ENCODE data around the gene PCDH18.

GRCh38 chr4:137528673-137529072 lies 3.6 kb downstream of the PCDH18 start:
- no peak for TF ChIP-seq CTCF (conservative IDR thresholded peaks at IDR 0.05; ENCODE audit: low read depth in 2 of 2)
- no peak for TF ChIP-seq EZH2 (IDR thresholded peaks at IDR 0.05; ENCODE audit: low read depth, unreplicated experiment)
- TF ChIP-seq EZH2phosphoT487 (IDR thresholded peaks at IDR 0.05; ENCODE audit: unreplicated experiment) = no peak
- no peak for TF ChIP-seq REST (IDR thresholded peaks at IDR 0.05; ENCODE audit: unreplicated experiment)
